ENCODE data around the gene ELAC2.

Gene ELAC2

GRCh38 chr17:13008461-13008860, 9.4 kb downstream of the ELAC2 start:
- in situ Hi-C loops (cut with MboI; ENCODE audit: low pct_unique_long_range_greater_than_20kb, low sequenced_read_pairs, unreplicated experiment), result loop anchor here (25.0 kb wide), 3 partner anchors 746 to 996 kb away; partner anchors contain the start of gene MAP2K4
- TF ChIP-seq CTCF (IDR thresholded peaks at IDR 0.05; ENCODE audit: extremely low read depth, insufficient read depth, missing control alignments), result no peak
- DNase-seq (ENCODE audit: low spot score), result no peak

DNA sequence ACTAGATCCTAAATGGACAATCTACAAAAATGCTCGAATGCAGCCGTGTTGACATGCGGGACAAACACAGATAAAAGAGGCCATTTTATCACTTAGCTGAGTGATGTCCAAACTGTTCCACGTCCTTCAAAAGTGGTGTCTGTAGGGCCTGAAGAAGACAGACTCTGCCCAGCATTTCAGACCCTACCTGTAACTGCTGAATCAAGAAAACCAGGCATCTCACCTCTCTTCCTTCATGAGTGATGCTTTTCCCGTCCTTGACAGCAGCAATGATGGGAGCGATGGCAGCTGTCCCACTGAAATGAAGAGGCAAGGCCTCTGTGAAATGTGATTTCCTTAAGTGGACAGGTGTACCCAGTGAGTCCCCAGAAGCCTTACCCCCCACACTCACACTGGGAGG, 12.3 kb downstream of the ELAC2 start:
- no peak for DNase-seq (ENCODE audit: low spot score)
- in situ Hi-C loops (cut with MboI; ENCODE audit: low pct_unique_long_range_greater_than_20kb, low sequenced_read_pairs, unreplicated experiment), result loop anchor here (25.0 kb wide), 3 partner anchors 743 to 993 kb away; partner anchors contain the start of gene MAP2K4
- no peak for TF ChIP-seq CTCF (IDR thresholded peaks at IDR 0.05; ENCODE audit: extremely low read depth, insufficient read depth, missing control alignments)

GRCh38 chr17:13004336-13004735, 13.5 kb downstream of the ELAC2 start:
- TF ChIP-seq CTCF (IDR thresholded peaks at IDR 0.05; ENCODE audit: extremely low read depth, insufficient read depth, missing control alignments), result no peak
- no peak for DNase-seq (ENCODE audit: low spot score)
- in situ Hi-C loops (cut with MboI; ENCODE audit: low pct_unique_long_range_greater_than_20kb, low sequenced_read_pairs, unreplicated experiment), result loop anchor here (25.0 kb wide), 3 partner anchors 742 to 992 kb away; partner anchors contain the start of gene MAP2K4

GRCh38 chr17:13003927-13004326, 13.9 kb downstream of the ELAC2 start:
- DNase-seq (ENCODE audit: low spot score), result no peak
- no peak for TF ChIP-seq CTCF (IDR thresholded peaks at IDR 0.05; ENCODE audit: extremely low read depth, insufficient read depth, missing control alignments)
- in situ Hi-C loops (cut with MboI; ENCODE audit: low pct_unique_long_range_greater_than_20kb, low sequenced_read_pairs, unreplicated experiment), result loop anchor here (25.0 kb wide), 3 partner anchors 742 to 992 kb away; partner anchors contain the start of gene MAP2K4

DNA sequence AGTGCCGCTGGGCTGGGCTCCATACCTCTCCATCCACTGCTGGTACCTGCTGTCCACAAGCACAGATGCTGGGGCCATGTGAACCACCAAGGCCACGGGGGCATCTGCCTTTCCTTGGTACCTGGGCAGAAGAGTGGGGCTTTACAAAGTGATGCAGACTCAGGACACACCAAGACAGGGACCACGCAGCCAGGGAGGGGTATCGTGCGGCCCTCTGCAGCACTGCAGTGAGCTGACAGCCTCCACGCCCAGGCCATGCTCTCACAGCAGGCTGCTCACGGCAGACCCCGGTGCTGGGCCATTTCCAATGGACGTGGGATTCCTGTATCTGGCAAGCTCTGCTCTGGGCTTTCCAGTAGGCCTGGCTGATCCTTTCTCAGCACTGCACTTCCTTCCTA, 14.4 kb downstream of the ELAC2 start:
- TF ChIP-seq CTCF (IDR thresholded peaks at IDR 0.05; ENCODE audit: extremely low read depth, insufficient read depth, missing control alignments), result no peak
- in situ Hi-C loops (cut with MboI; ENCODE audit: low pct_unique_long_range_greater_than_20kb, low sequenced_read_pairs, unreplicated experiment), result loop anchor here (25.0 kb wide), 3 partner anchors 741 to 991 kb away; partner anchors contain the start of gene MAP2K4

DNA sequence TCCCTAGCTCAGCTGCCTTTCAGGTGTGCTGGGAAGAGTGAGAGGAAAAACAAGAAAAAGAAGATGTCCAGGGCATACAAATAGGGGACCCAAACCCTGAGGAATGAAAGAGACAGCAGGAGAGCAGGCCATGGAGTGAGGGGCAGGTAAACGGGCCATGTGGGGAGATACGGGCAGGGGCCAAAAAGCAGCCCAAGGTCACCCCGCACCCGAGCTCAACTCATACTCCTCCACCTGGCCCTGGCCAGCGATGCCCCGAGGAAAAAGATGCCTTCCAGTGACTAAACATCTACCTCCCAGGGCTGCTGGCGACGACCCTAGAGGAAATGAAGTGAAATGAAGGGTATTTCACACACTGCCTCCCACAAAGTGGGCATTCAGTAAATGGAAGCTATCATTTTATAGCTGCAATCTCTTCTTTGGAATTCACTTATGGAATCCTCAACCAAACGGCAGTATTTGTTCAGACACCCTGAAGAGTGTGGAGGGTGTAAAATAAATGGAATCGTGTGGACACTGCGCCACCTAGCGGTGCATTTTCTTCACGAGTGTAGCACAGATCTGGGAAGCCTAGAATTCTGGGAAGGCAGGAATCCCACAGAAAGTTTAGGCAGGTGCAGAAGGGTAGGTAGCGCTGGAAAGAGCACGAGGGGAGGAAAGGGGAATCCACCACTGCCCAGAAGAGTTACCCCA, 14.9 kb downstream of the ELAC2 start:
- DNase-seq (ENCODE audit: low spot score), result peak; percentile 57
- in situ Hi-C loops (cut with MboI; ENCODE audit: low pct_unique_long_range_greater_than_20kb, low sequenced_read_pairs, unreplicated experiment), result loop anchor here (25.0 kb wide), 3 partner anchors 741 to 991 kb away; partner anchors contain the start of gene MAP2K4

More for the DNA sequence above, 14.4 kb downstream of the ELAC2 start:
- no peak for DNase-seq (ENCODE audit: low spot score)

More for the DNA sequence above, 14.9 kb downstream of the ELAC2 start:
- TF ChIP-seq CTCF (IDR thresholded peaks at IDR 0.05; ENCODE audit: extremely low read depth, insufficient read depth, missing control alignments), result peak; percentile 87

Data from GM13977 (cell line).